H1 (cell line): ENCODE results near the gene TRIB2. TPM values are rescaled to one million over a fixed set of nuclear protein-coding genes. Genes with fewer than 3 reads are reported as not detected.

Experiments
- CTCF ChIA-PET: fragments of 300-600 bp; sonication (Branson Sonifier 250); formaldehyde crosslinking; loops from one replicate; lab custom pipeline; 2021; ENCODE audit not compliant: partially characterized antibody; lab: Charles Lee
- POLR2A ChIA-PET: fragments of 300-600 bp; sonication (Branson Sonifier 250); formaldehyde crosslinking; loops from one replicate; lab custom pipeline; 2021; ENCODE audit warnings: inconsistent platforms; ENCODE audit not compliant: partially characterized antibody; lab: Charles Lee
- DNase-seq, 2 experiments: peaks; one replicate each; pipeline versions ENCODE4 v3.0.0 to v3.0.0-alpha.2; 2010 to 2022; ENCODE audit warnings: low spot score in 2 of 2, low read depth in 1 of 2, mixed read lengths in 1 of 2
- FAIRE-seq: peaks from 2 replicates; lab custom pipeline; 2011; peaks lifted over from hg19 to GRCh38; lab: Jason Lieb, UNC
- H2AFZ ChIP-seq: 2 replicates; pipeline ENCODE4 v1.8.1; 2012; ENCODE audit warnings: low read length, inconsistent platforms
- H2AK5ac ChIP-seq: 2 replicates; pipeline ENCODE4 v1.6.1; 2013; ENCODE audit warnings: low read depth, low read length
- H2BK120ac ChIP-seq: replicated peaks from 2 replicates; pipeline ENCODE3; 2013; ENCODE audit warnings: low read depth, low read length, inconsistent platforms
- H2BK12ac ChIP-seq: 2 replicates; pipeline ENCODE4 v1.6.1; 2013; ENCODE audit warnings: low read depth, low read length
- H2BK15ac ChIP-seq: 2 replicates; pipeline ENCODE4 v1.6.1; 2013; ENCODE audit warnings: low read length
- H2BK20ac ChIP-seq: 2 replicates; pipeline ENCODE4 v1.6.1; 2013; ENCODE audit warnings: low read length
- H2BK5ac ChIP-seq: 2 replicates; pipeline ENCODE4 v1.6.1; 2013; ENCODE audit warnings: low read depth, low read length
- H3K14ac ChIP-seq: 2 replicates; pipeline ENCODE4 v1.6.1; 2013; ENCODE audit warnings: inconsistent platforms; ENCODE audit not compliant: insufficient read length
- H3K18ac ChIP-seq: 2 replicates; pipeline ENCODE4 v1.6.1; 2013; ENCODE audit warnings: low read length; ENCODE audit errors: extremely low read depth
- H3K23ac ChIP-seq: 2 replicates; pipeline ENCODE4 v1.6.1; 2013; ENCODE audit warnings: inconsistent platforms; ENCODE audit not compliant: insufficient read length
- H3K23me2 ChIP-seq: 2 replicates; pipeline ENCODE4 v1.6.1; 2013; ENCODE audit warnings: low read depth, low read length
- H3K27ac ChIP-seq: 2 replicates; pipeline ENCODE4 v1.6.1; 2011; ENCODE audit warnings: low read depth, low read length, inconsistent platforms
- H3K27me3 ChIP-seq, 4 experiments: replicated peaks in 1 of 4; 1 replicate in 1 of 4; 2 replicates in 3 of 4; pipeline versions ENCODE4 v1.6.1 to v1.8.1; 2011 to 2013; ENCODE audit warnings: low read length in 3 of 4, mild to moderate bottlenecking in 3 of 4, inconsistent platforms in 2 of 4, mixed read lengths in 2 of 4, moderate library complexity in 1 of 4; ENCODE audit not compliant: control insufficient read depth in 3 of 4, insufficient read depth in 3 of 4; ENCODE audit errors: extremely low read depth in 1 of 4
- H3K36me3 ChIP-seq, 4 experiments: 2 replicates each; pipeline versions ENCODE4 v1.6.1 to v1.8.1; 2011 to 2013; ENCODE audit warnings: mild to moderate bottlenecking in 4 of 4, low read length in 3 of 4, moderate library complexity in 2 of 4, control low read depth in 1 of 4, inconsistent platforms in 1 of 4; ENCODE audit not compliant: insufficient read depth in 4 of 4, control insufficient read depth in 2 of 4
- H3K4ac ChIP-seq: replicated peaks from 2 replicates; pipeline ENCODE3; 2013; ENCODE audit warnings: low read length, low read depth, mixed read lengths, inconsistent platforms; ENCODE audit not compliant: insufficient read length
- H3K4me1 ChIP-seq, 4 experiments: replicated peaks in 1 of 4; 1 replicate in 1 of 4; 2 replicates in 3 of 4; pipeline versions ENCODE4 v1.6.1 to v1.8.1; 2011 to 2013; ENCODE audit warnings: low read length in 3 of 4, inconsistent platforms in 2 of 4, mixed read lengths in 1 of 4; ENCODE audit not compliant: insufficient read depth in 4 of 4, control insufficient read depth in 3 of 4
- H3K4me2 ChIP-seq, 2 experiments: 2 replicates each; pipeline versions ENCODE4 v1.6.1 to v1.8.1; 2011 to 2013; ENCODE audit warnings: low read depth in 2 of 2, low read length in 2 of 2, control low read depth in 1 of 2, inconsistent platforms in 1 of 2, mild to moderate bottlenecking in 1 of 2; ENCODE audit not compliant: insufficient read depth in 1 of 2
- H3K4me3 ChIP-seq, 4 experiments: fragments of 200-600, 300-600 bp in 1 of 4; sonication (generic), shearing (Covaris generic), sonication (Bioruptor Twin) in 1 of 4; 2 replicates each; pipeline versions ENCODE4 v1.5.1 to v1.8.1; 2011 to 2016; ENCODE audit warnings: low read length in 4 of 4, low read depth in 3 of 4, control low read depth in 2 of 4, inconsistent platforms in 2 of 4, mild to moderate bottlenecking in 2 of 4, mixed read lengths in 1 of 4, moderate library complexity in 1 of 4; ENCODE audit not compliant: insufficient read depth in 2 of 4; ENCODE audit errors: extremely low read depth in 1 of 4
- H3K56ac ChIP-seq: replicated peaks from 2 replicates; pipeline ENCODE3; 2013; ENCODE audit warnings: low read depth, mild to moderate bottlenecking, mixed read lengths, low read length, inconsistent platforms; ENCODE audit not compliant: insufficient read length
- H3K79me1 ChIP-seq: 2 replicates; pipeline ENCODE4 v1.6.1; 2013; ENCODE audit warnings: low read depth, low read length, control low read depth
- H3K79me2 ChIP-seq, 2 experiments: 2 replicates each; pipeline versions ENCODE4 v1.6.1 to v1.8.1; 2012 to 2013; ENCODE audit warnings: low read length in 2 of 2, mild to moderate bottlenecking in 2 of 2, inconsistent platforms in 1 of 2; ENCODE audit not compliant: insufficient read depth in 2 of 2, control insufficient read depth in 1 of 2
- H3K9ac ChIP-seq, 4 experiments: replicated peaks in 1 of 4; 1 replicate in 1 of 4; 2 replicates in 3 of 4; pipeline versions ENCODE4 v1.6.1 to v1.8.1; 2011 to 2013; ENCODE audit warnings: low read depth in 3 of 4, low read length in 3 of 4, control low read depth in 2 of 4, mild to moderate bottlenecking in 2 of 4, moderate library complexity in 2 of 4, inconsistent platforms in 1 of 4; ENCODE audit errors: extremely low read depth in 1 of 4
- H3K9me3 ChIP-seq, 2 experiments: 2 replicates each; pipeline versions ENCODE4 v1.6.1 to v1.8.1; 2012 to 2013; ENCODE audit warnings: mild to moderate bottlenecking in 2 of 2, moderate library complexity in 2 of 2, control low read depth in 1 of 2, inconsistent platforms in 1 of 2, low read depth in 1 of 2, low read length in 1 of 2, mixed read lengths in 1 of 2; ENCODE audit not compliant: insufficient read depth in 2 of 2
- H4K20me1 ChIP-seq, 2 experiments: replicated peaks in 1 of 2; 2 replicates each; pipeline versions ENCODE3 to v1.8.1; 2011 to 2013; ENCODE audit warnings: inconsistent platforms in 2 of 2, low read length in 2 of 2, mild to moderate bottlenecking in 1 of 2; ENCODE audit not compliant: insufficient read depth in 2 of 2, control insufficient read depth in 1 of 2
- H4K5ac ChIP-seq: 2 replicates; pipeline ENCODE4 v1.6.1; 2013; ENCODE audit warnings: low read length, low read depth, mixed read lengths, inconsistent platforms; ENCODE audit not compliant: insufficient read length
- H4K8ac ChIP-seq: 2 replicates; pipeline ENCODE4 v1.8.0; 2013; ENCODE audit warnings: mild to moderate bottlenecking, moderate library complexity, low read length, inconsistent platforms; ENCODE audit not compliant: insufficient read depth; ENCODE audit errors: extremely low read depth
- H4K91ac ChIP-seq: replicated peaks from 2 replicates; pipeline ENCODE3; 2013; ENCODE audit warnings: low read length, mixed read lengths, inconsistent platforms; ENCODE audit not compliant: insufficient read length
- RFX5 ChIP-seq: IDR thresholded peaks from 2 replicates; pipeline ENCODE4 v1.6.1; 2011; ENCODE audit warnings: low read depth, low read length, improper control_type of control experiment, borderline replicate concordance
- TCF12 ChIP-seq: IDR thresholded peaks from 2 replicates; pipeline ENCODE4 v1.6.1; 2011; ENCODE audit warnings: low read depth, mild to moderate bottlenecking, low read length
- WGBS, 2 experiments: shearing (Covaris generic) in 1 of 2; methylation state at CpG; one replicate each; pipeline versions ENCODE4 v1.1.6 to v1.1.7; 2013 to 2015; ENCODE audit warnings: low lambda C conversion rate in 2 of 2, mixed read lengths in 2 of 2, inconsistent platforms in 1 of 2, low coverage in 1 of 2, missing lambda C conversion rate in 1 of 2; ENCODE audit not compliant: insufficient replicate concordance in 2 of 2, insufficient coverage in 1 of 2, insufficient read length in 1 of 2; ENCODE audit errors: extremely low coverage in 1 of 2, missing lambda C conversion rate in 1 of 2; 5-methylcytosine and 5-hydroxymethylcytosine counted together
- polyA plus RNA-seq, 7 experiments: library from polyadenylated mRNA; depleted of rRNA in 3 of 7; stranded (reverse) in 5 of 7; unstranded in 2 of 7; fragments of >200 nt in 5 of 7; fragments of 200-250 nt in 2 of 7; gene quantifications; 1 replicate in 5 of 7; 2 replicates in 1 of 7; 4 replicates in 1 of 7; pipeline versions ENCODE4 v1.2.1 to v1.2.3, GENCODE V29; 2011 to 2013; ENCODE audit warnings: missing spikeins in 2 of 7, mixed read lengths in 2 of 7
- total RNA-seq: library from RNA; stranded (reverse); fragmentation: NEBNext Ultra II Directional; extraction: Animal tissue kit (Norgen Biotek cat#: 25700); gene quantifications from 2 replicates; pipeline ENCODE4 v1.2.1, GENCODE V29; 2021

Gene TRIB2
- total and polyA plus RNA-seq, 2 of the 8 experiments (the other 6 are each of a cell fraction or from before 2014, with no cell fraction given), result 40.8 to 57.0 TPM

DNA sequence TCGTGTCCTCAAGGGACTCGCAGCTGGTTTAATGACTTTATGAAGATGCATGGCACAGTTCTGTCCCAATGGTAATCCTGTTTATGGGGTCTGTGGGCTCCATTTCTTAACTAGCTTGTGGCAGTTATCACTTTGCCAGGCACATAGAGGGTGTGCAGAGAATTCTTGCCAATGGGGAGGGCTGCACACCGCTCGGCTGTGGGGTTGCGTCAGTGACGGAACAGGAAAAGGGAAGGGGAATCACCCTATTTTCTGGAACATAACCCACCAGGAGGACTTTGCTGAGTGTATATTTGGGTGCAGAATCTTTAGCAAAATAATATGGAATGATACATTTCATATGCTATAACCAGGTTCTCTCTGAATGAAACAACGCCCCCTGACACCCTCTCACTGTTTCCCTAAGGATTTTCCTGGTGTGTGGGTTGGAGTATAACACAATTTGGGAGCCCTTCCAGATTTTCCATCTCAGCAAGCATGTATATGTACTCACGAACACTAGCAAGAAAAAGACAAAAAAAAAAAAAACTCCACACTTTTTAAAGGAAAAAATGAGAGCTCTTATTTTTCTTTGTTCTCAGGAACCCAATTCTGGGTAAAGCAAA lies 43.9 kb upstream of the TRIB2 start:
- no peak for TF ChIP-seq TCF12
- no peak for TF ChIP-seq RFX5
- H4K20me1 ChIP-seq, result no peaks in the 10 kb centered on the region
- no peak overlapping the region for H4K5ac ChIP-seq
- no peak overlapping the region for H3K27ac ChIP-seq
- no peaks in the 10 kb centered on the region for H3K27me3 ChIP-seq
- H4K91ac ChIP-seq, result no peak overlapping the region
- no peaks in the 10 kb centered on the region for H3K9me3 ChIP-seq
- no peak overlapping the region for H3K14ac ChIP-seq
- H2BK120ac ChIP-seq, result no peak overlapping the region
- WGBS, 2 experiments, result 94% methylated on average over 8 of the region's 8 CpGs; no CpG with 5 or more reads in 1 of the 2 experiments
- no peak overlapping the region for H2BK20ac ChIP-seq
- no peak overlapping the region for H2BK15ac ChIP-seq
- no peak overlapping the region for H3K23ac ChIP-seq
- H2AFZ ChIP-seq, result no peak overlapping the region
- H2BK12ac ChIP-seq, result no peak overlapping the region
- H3K79me1 ChIP-seq, result no peaks in the 10 kb centered on the region
- no peaks in the 10 kb centered on the region for H3K36me3 ChIP-seq
- no peaks in the 10 kb centered on the region for H3K23me2 ChIP-seq
- ChIA-PET CTCF (interaction anchor here (1.0 to 1.1 kb wide), 2 partner anchors 276 to 624 kb away, joined by 3 read pairs; no protein-coding TSS in a partner anchor), POLR2A (no interaction called here)
- H3K18ac ChIP-seq, result no peak overlapping the region
- no peaks in the 10 kb centered on the region for H3K79me2 ChIP-seq
- H3K4ac ChIP-seq, result no peak overlapping the region
- H4K8ac ChIP-seq, result no peak overlapping the region
- no peak overlapping the region for H3K56ac ChIP-seq
- FAIRE-seq, result no peak
- no peak overlapping the region for H3K4me2 ChIP-seq
- no peak overlapping the region for H2AK5ac ChIP-seq
- no peak overlapping the region for H3K4me3 ChIP-seq
- H2BK5ac ChIP-seq, result no peak overlapping the region
- DNase-seq, result no peak
- H3K4me1 ChIP-seq, result no peaks in the 10 kb centered on the region
- H3K9ac ChIP-seq, result no peak overlapping the region
